NCI-H1092 (cell line): Measurements from ENCODE around the gene CORO2B.
A peak's percentile ranks its signal among the peaks of the same experiment; 100 is the strongest.
"Not testable (repeated sequence)": the region's sequence is repeated elsewhere in the genome, so short reads cannot be mapped to it uniquely, and the experiment has no call there.

Experiments
- DNase-seq: peaks from one replicate; lab custom pipeline; 2025; lab: John Stamatoyannopoulos, UW

The CORO2B gene

GRCh38 chr15:68630211-68630555 is 51.4 kb downstream of the CORO2B start:
- DNase-seq, result no peak

- no peak for DNase-seq
Observed at GRCh38 chr15:68630836-68631235, 52.0 kb downstream of the CORO2B start.

GRCh38 chr15:68631601-68632051 is 52.8 kb downstream of the CORO2B start:
- peak; percentile 84 for DNase-seq

- no peak for DNase-seq
Observed at GRCh38 chr15:68632101-68632500, 53.3 kb downstream of the CORO2B start.

DNA sequence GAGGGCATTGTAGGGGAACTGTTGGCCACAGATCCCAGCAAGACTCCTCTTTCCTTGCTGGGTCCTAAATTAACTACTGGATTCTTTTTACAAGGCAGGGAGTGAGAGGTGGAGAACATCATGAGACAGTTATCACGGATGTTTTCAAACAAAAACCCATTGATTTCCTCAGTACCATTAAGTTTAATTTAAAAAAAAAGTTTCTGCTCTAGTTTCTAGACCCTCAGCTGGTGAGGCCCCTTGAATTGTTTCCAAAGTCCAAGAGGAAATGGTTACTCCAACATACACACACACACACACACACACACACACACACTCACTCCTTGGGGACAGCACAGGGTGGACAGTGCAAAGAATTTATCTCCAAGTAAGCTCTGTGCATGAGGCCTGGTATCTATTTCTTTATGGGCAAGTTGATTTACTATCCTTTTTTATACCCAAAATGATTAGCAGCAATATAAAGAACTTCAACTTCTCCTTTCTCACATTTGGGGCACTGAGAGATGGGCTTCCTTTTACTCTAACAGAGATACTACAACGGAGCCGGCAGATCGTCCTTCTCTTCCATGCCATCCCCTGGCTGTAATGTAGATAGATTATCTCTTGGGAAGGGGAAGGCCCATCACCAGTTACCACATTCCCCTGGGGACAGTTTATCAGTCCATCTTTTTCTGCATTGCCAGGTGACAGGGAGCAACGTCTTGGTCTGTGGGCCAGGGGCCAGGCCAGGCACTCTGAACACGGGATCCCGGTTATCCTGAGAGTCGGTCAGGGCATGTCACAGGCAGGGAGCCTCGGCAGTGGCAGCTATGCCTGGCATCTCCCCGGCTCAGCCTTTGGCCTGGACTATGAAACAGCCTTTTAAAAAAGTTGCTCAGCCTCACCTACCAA is 54.7 kb downstream of the CORO2B start:
- no peak for DNase-seq

DNA sequence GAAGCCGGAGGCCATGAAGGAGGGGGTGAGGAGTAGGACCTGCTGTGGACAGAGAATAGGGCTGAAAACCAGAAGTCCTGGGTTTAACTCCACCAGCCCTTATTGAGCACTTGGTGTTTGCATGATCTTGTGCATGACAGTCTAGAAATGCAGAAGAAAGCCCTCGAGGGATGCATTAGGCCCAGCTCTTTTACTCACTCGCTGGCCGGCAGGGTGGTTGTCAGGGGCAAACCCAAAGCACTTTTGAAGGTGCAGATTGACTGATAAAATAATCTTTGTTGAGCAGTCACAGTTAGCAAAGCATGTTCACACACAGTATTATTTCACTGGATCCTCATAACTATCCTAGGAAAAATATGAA is 55.3 kb downstream of the CORO2B start:
- DNase-seq, result no peak

DNA sequence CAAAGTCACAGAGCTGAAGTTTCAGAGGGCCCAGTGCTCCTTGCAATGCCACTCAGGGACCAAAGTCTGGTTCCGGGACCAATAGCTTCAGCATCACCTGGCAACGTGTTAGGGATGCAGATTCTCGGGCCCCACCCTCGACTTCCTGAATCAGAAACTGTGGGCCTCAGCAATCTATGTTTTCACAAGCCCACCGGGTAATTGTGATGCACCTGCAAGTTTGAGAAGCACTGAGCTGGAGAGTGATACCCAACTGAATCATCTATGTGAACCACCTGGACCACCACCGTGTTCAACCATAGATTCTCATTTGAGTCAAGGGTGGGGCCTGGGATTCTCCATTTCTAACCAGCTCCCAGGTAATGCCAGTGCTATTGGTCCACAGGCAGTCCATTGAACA is 55.7 kb downstream of the CORO2B start:
- no peak for DNase-seq

GRCh38 chr15:68635141-68635540 is 56.3 kb downstream of the CORO2B start:
- no peak for DNase-seq

DNA sequence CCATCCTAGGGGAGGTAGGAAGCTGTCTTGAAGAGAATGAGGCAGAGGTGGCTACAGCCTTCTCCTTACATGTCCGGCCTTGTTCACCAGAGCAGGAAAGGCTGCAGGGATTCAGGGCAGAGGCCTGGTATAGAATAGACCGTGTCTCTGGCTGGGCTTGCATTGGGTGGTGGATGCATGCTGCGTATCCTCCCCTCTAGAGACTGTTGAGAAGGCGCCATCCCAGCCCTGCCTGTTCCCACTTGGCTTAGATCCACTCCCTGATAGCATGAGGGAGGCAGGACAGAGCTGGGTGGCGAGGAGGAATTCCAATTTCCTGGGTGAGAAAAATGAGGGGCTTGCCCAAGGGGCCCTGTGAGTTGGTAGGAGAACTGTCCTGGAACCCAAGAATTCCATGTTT is 57.5 kb downstream of the CORO2B start:
- no peak for DNase-seq

DNA sequence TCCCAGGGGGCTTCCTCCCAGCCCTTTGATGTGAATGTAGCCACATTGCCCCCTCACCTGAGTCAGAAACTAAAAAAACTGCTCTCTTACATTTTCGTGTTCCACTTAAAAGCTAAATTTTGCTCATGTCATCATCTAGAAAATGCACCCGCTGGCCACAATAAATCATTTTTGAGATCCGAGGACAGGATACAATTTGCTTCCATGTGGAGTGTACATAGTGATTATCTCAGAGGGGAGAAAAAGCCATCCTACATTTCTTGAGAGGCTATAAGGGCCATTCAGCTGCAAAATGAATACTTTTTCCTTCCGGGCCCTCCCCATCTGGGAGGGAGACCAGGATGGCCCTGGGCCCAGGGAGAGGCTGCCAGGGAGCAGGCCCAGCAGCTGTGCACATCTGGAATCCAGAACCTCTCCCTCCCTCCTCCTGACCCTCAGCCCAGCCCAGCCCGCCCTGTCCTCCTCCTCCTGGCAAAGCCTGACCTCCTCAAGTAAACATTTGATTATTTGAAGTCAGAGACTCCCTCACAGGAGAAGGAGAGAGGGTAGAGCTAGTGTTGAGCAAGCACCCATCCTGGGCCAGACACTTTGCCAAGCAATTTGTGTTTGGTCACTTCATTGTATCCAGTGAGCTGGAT is 59.1 kb downstream of the CORO2B start:
- DNase-seq, result peak; percentile 28

GRCh38 chr15:68638953-68639515 is 60.2 kb downstream of the CORO2B start:
- DNase-seq, result no peak

DNA sequence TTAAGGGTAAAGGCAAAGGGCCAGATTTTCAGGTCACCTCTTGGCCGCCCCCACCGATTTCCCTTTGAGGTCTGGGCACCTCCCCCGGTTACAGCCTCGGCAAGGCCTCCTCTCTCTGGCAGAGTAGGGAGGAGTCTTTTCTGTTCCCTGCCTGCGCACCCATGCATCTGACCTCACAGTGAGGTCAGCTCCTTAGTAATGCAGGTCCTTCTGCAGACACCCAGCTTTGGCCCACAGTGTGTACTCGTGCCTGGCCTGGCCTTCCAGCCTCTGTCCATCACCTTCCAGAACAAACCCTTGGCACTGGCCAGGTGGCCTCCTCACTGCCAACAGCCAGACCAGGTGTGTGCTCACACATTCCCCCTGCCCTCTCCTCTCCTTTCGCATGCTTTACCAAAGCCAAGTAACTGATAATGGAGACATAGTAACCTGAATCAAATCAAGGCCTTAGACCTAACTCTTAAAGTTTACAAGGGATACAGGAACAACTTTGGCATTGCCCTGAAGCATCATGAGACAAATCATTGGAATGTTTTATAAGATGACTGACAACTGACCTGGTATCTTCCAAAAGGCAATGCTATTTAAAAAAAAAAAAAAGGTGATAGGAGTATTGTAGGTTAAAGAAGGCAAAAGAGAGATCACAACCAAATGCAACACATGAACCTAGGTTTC is 61.3 kb downstream of the CORO2B start:
- DNase-seq, result no peak

GRCh38 chr15:68640791-68641331 is 62.1 kb downstream of the CORO2B start:
- DNase-seq, result no peak

DNA sequence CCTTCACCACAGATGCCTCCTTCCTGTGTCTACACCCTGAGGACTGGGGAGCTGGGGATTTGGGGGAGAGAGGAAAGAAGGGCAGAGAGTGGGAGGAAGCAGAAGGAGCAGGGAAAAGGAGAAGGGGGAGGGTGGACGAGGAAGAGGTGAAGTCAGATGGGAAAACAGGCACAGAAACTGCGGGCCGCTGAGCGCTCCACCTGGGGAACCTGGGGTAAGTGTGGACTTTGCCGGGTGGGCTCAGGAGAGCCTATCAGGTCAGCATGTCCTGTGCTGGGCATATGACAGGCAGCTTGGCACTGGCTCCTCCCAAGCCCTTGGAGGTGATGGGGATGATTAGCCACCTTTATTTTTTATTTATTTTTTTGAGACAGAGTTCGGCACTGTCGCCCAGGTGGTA is 62.6 kb downstream of the CORO2B start:
- no peak for DNase-seq

DNA sequence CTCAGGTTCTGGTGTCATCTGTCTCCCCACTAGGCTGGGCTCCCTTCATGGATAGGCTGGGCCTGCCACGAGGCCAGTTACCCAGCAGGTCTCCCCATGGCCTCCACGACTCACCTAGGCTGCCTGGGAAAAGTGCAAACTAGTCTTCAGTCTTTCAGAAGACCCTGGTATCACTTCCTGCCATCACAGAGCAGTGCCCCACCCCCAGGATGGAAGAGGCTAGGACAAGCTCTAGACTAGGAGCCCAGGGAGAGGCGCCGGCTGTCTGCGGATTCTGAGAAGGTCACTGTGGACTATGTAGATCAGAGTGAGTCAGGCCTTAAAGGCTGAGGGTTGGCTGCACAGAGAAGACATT is 63.7 kb downstream of the CORO2B start:
- no peak for DNase-seq

GRCh38 chr15:68643216-68643830 is 64.5 kb downstream of the CORO2B start:
- DNase-seq, result no peak

DNA sequence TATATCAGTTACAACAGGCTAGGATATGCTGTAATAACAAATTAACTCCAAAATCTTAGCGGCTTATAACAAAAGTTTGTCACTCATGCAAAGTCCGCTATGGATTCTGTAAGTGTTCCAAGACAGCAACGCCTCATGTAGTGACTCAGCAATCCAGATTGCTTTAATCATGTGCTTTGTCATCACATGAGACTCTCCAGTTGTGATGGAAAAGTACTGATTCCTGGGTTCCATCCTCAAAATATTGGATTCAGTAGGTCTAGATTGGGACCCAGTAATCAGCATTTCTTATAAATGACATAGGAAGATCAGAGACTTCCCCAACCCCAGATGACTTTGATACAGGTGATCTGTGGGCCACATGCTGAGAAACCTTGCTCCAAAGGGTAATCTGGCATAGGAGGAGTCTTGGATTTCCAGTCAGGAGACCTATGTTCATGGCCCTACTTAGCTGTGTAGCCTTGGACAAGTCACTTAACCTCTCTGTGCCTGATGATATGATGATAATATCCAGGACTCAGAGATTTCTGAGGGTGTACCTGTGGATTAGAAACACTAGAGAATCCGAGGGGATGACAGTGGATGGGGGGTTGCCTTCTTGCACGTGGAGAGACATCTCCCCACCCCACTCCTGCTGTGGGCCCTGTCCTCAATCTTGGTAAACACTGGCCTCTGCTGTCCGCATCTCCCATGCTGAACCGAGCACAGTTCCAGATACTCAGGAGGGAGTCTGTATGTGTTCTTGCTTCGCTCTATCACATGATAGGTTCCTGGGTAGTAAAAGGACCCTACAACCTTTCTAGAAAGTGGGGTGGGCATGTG is 65.5 kb downstream of the CORO2B start:
- no peak for DNase-seq

DNA sequence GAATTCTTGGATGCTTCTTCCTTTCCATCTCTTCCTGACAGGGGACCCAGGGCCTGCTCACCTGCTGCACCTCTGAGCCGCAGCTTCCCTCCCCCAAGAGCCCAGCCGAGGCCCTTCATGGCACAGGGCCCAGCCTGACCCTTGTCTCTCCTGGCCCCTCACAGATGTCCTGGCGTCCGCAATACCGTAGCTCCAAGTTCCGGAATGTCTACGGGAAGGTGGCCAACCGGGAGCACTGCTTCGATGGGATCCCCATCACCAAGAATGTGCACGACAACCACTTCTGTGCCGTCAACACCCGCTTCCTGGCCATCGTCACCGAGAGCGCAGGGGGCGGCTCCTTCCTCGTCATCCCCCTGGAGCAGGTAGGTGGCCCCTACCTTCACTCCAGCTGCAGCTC is 66.2 kb downstream of the CORO2B start:
- DNase-seq, result no peak

DNA sequence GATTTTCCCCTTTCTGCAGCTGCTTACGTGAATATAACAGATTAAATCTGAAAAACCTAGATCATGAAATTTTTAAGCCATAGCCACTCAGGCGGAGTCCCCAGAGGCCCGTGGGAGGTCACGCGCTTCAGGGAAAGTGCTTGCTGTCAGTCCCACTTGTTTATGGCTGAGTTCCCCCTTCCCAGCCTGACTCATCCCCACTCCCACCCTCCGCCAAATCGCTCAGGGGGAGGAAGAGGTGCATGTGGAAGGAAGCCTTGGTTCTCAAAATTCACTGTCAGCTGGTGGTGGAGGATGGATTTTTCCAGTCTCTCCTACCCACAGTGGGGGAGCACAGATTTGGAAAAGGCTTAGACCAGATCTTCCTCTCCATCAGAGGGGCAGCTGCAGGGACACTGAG is 67.4 kb downstream of the CORO2B start:
- no peak for DNase-seq

- no peak for DNase-seq
Observed at GRCh38 chr15:68646696-68647095, 67.9 kb downstream of the CORO2B start.

- DNase-seq, result not testable (repeated sequence)
Observed at GRCh38 chr15:68647361-68647760, 68.6 kb downstream of the CORO2B start.
